Thymus (tissue), 11 donors: ENCODE results near the gene TOR4A. TPM values are rescaled to one million over a fixed set of nuclear protein-coding genes. Genes with fewer than 3 reads are reported as not detected.

Experiments
- DNase-seq, 9 donors: peaks; one replicate each; pipeline ENCODE4 v3.0.0-alpha.2; 2013; ENCODE audit warnings: low spot score in 9 of 9, low read depth in 6 of 9, missing footprints in 1 of 9
- H3K27ac ChIP-seq, 2 donors: one replicate each; pipeline ENCODE4 v1.5.1; 2013; ENCODE audit warnings: control low read depth in 1 of 2, low read depth in 1 of 2, low read length in 1 of 2, mild to moderate bottlenecking in 1 of 2, moderate library complexity in 1 of 2
- H3K27me3 ChIP-seq, 2 donors: one replicate each; pipeline ENCODE4 v1.5.1; 2013; ENCODE audit warnings: low read length in 1 of 2; ENCODE audit not compliant: control insufficient read depth in 2 of 2, insufficient read depth in 1 of 2
- H3K36me3 ChIP-seq, 2 donors: one replicate each; pipeline ENCODE4 v1.5.1; 2013; ENCODE audit warnings: low read length in 1 of 2, mild to moderate bottlenecking in 1 of 2, moderate library complexity in 1 of 2; ENCODE audit not compliant: control insufficient read depth in 2 of 2, insufficient read depth in 2 of 2
- H3K4me1 ChIP-seq, 2 donors: one replicate each; pipeline ENCODE4 v1.5.1; 2013; ENCODE audit warnings: low read length in 2 of 2; ENCODE audit not compliant: control insufficient read depth in 2 of 2, insufficient read depth in 2 of 2
- H3K4me3 ChIP-seq, 2 donors: one replicate each; pipeline ENCODE4 v1.5.1; 2013; ENCODE audit warnings: low read length in 2 of 2, control low read depth in 1 of 2, mild to moderate bottlenecking in 1 of 2
- H3K9me3 ChIP-seq, 2 donors: one replicate each; pipeline ENCODE4 v1.5.1; 2013; ENCODE audit warnings: low read length in 1 of 2, mild to moderate bottlenecking in 1 of 2; ENCODE audit not compliant: control insufficient read depth in 2 of 2, insufficient read depth in 1 of 2
- WGBS: extraction: QIAGEN DNeasy Blood & Tissue Kit; methylation state at CpG from one replicate; pipeline ENCODE4 v1.1.7; 2013; 5-methylcytosine and 5-hydroxymethylcytosine counted together
- polyA plus RNA-seq: library from polyadenylated mRNA; stranded (reverse); fragments of 200-250 nt; gene quantifications from one replicate; pipeline ENCODE4 v1.2.3, GENCODE V29; 2013
- total RNA-seq: library from RNA; stranded (reverse); fragments of 120-200 nt; gene quantifications from one replicate; pipeline ENCODE4 v1.2.4, GENCODE V29; 2013
- donor health status: healthy.

The TOR4A gene
- total and polyA plus RNA-seq, 2 donors: 2.0 to 2.1 TPM

GRCh38 chr9:137251490-137252268 is 25.8 kb upstream of the TOR4A start:
- WGBS: 96% methylated on average over 22 of the region's 22 CpGs
- Histone ChIP-seq H3K9me3 (peaks cover 0 to 4% of the 10 kb centered on the region in 2 donors), H3K36me3 (peaks cover 1% of the 10 kb centered on the region in 2 donors), H3K27me3 (peaks cover 7 to 33% of the 10 kb centered on the region in 2 donors), H3K4me1 (peaks cover 7 to 21% of the 10 kb centered on the region in 2 donors), H3K27ac (no peak overlapping the region), H3K4me3 (no peak overlapping the region)
- no peak for DNase-seq

- Histone ChIP-seq H3K9me3 (peaks cover 0 to 4% of the 10 kb centered on the region in 2 donors), H3K36me3 (peaks cover 6% of the 10 kb centered on the region in 2 donors), H3K4me1 (peaks cover 7 to 22% of the 10 kb centered on the region in 2 donors), H3K27me3 (peaks cover 7 to 33% of the 10 kb centered on the region in 2 donors), H3K27ac (no peak overlapping the region), H3K4me3 (no peak overlapping the region)
- peak in 1 of 9 donors; percentile 39 for DNase-seq
- 90% methylated on average over 35 of the region's 35 CpGs for whole genome bisulfite sequencing
Measured at GRCh38 chr9:137252555-137253506, 24.7 kb upstream of the TOR4A start.

- WGBS: 93% methylated on average over 21 of the region's 21 CpGs
- Histone ChIP-seq H3K4me3 (peak overlapping the region; percentile 69 to 98), H3K27ac (no peak overlapping the region), H3K36me3 (peaks cover 13 to 14% of the 10 kb centered on the region in 2 donors), H3K4me1 (peaks cover 7 to 22% of the 10 kb centered on the region in 2 donors), H3K9me3 (peaks cover 0 to 4% of the 10 kb centered on the region in 2 donors), H3K27me3 (peaks cover 7 to 33% of the 10 kb centered on the region in 2 donors)
- DNase-seq: no peak
Measured at GRCh38 chr9:137253717-137254623, 23.6 kb upstream of the TOR4A start.

- Histone ChIP-seq H3K4me1 (peaks cover 7 to 22% of the 10 kb centered on the region in 2 donors), H3K4me3 (peak within 1 kb of the TSS; percentile 75 to 98), H3K27me3 (peaks cover 7 to 28% of the 10 kb centered on the region in 2 donors), H3K9me3 (peaks cover 0 to 4% of the 10 kb centered on the region in 2 donors), H3K27ac (peak within 1 kb of the TSS in 1 of 2 donors; percentile 48), H3K36me3 (peaks cover 18 to 19% of the 10 kb centered on the region in 2 donors)
- peak; percentile 61 to 94 (median 87) for DNase-seq
- WGBS: 3% methylated on average over 105 of the region's 105 CpGs
Measured at GRCh38 chr9:137254624-137255447, 22.7 kb upstream of the TOR4A start, which contains the start of gene NELFB. Gene NELFB (plus strand): TSS chr9:137255327.

- peak in 1 of 9 donors; percentile 55 for DNase-seq
- peaks cover 7 to 22% of the 10 kb centered on the region in 2 donors for H3K4me1 ChIP-seq
- WGBS: 4% methylated on average over 51 of the region's 51 CpGs
- peak overlapping the region in 1 of 2 donors; percentile 38 for H3K27ac ChIP-seq
- H3K4me3 ChIP-seq: peak overlapping the region; percentile 75 to 98
- H3K36me3 ChIP-seq: peaks cover 18 to 19% of the 10 kb centered on the region in 2 donors
- H3K9me3 ChIP-seq: peaks cover 0 to 4% of the 10 kb centered on the region in 2 donors
- peaks cover 7 to 23% of the 10 kb centered on the region in 2 donors for H3K27me3 ChIP-seq
Measured at GRCh38 chr9:137255448-137256114, 21.9 kb upstream of the TOR4A start.

- 97% methylated on average over 15 of the region's 15 CpGs for WGBS
- H3K36me3 ChIP-seq: peaks cover 18 to 19% of the 10 kb centered on the region in 2 donors
- H3K9me3 ChIP-seq: peaks cover 0 to 4% of the 10 kb centered on the region in 2 donors
- H3K4me3 ChIP-seq: peak overlapping the region in 1 of 2 donors; percentile 75
- H3K27ac ChIP-seq: no peak overlapping the region
- H3K27me3 ChIP-seq: peaks cover 7 to 21% of the 10 kb centered on the region in 2 donors
- DNase-seq: no peak
- peaks cover 7 to 22% of the 10 kb centered on the region in 2 donors for H3K4me1 ChIP-seq
Measured at GRCh38 chr9:137256362-137256761, 21.2 kb upstream of the TOR4A start.

GRCh38 chr9:137256856-137257255 is 20.7 kb upstream of the TOR4A start:
- DNase-seq: no peak
- Histone ChIP-seq H3K27ac (no peak overlapping the region), H3K4me1 (peaks cover 7 to 22% of the 10 kb centered on the region in 2 donors), H3K36me3 (peaks cover 18 to 19% of the 10 kb centered on the region in 2 donors), H3K9me3 (peaks cover 0 to 4% of the 10 kb centered on the region in 2 donors), H3K27me3 (peaks cover 7 to 18% of the 10 kb centered on the region in 2 donors), H3K4me3 (no peak overlapping the region)
- WGBS: 97% methylated on average over 15 of the region's 15 CpGs
